Activated CD8-positive, alpha-beta memory T cell treated with anti-CD3 and anti-CD28 coated beads for 36 hours (primary cell): ENCODE results near the gene MAZ. TPM values are rescaled to one million over a fixed set of nuclear protein-coding genes. Genes with fewer than 3 reads are reported as not detected.

Experiments
- CTCF ChIA-PET: fragments of 350-600 bp; sonication (Branson Sonifier 250); formaldehyde crosslinking; loops from one replicate; lab custom pipeline; 2021; ENCODE audit warnings: antibody characterized with exemption; lab: Charles Lee
- POLR2A ChIA-PET: fragments of 350-600 bp; sonication (Branson Sonifier 250); formaldehyde crosslinking; loops from one replicate; lab custom pipeline; 2021; ENCODE audit warnings: antibody characterized with exemption; lab: Charles Lee
- total RNA-seq, 2 experiments: library from RNA; stranded (reverse); gene quantifications; one replicate each; pipeline ENCODE4 v1.2.3, GENCODE V29; 2021

Gene MAZ
- total RNA-seq, 2 experiments from 2014 or later: 397 to 431 TPM

- CTCF ChIA-PET: interaction anchor here (2.6 to 3.7 kb wide), 3 partner anchors 10 to 16 kb away, joined by 14 to 22 read pairs (median 14); partner anchors contain the start of genes KIF22 and PAGR1
- POLR2A ChIA-PET: interaction anchor here (0.7 to 3.9 kb wide), 5 partner anchors 8 to 246 kb away, joined by 3 to 41 read pairs (median 7); partner anchors contain the start of genes KIF22 and MVP
Observed at GRCh38 chr16:29805232-29806098, 864 bp upstream of the MAZ start.

DNA sequence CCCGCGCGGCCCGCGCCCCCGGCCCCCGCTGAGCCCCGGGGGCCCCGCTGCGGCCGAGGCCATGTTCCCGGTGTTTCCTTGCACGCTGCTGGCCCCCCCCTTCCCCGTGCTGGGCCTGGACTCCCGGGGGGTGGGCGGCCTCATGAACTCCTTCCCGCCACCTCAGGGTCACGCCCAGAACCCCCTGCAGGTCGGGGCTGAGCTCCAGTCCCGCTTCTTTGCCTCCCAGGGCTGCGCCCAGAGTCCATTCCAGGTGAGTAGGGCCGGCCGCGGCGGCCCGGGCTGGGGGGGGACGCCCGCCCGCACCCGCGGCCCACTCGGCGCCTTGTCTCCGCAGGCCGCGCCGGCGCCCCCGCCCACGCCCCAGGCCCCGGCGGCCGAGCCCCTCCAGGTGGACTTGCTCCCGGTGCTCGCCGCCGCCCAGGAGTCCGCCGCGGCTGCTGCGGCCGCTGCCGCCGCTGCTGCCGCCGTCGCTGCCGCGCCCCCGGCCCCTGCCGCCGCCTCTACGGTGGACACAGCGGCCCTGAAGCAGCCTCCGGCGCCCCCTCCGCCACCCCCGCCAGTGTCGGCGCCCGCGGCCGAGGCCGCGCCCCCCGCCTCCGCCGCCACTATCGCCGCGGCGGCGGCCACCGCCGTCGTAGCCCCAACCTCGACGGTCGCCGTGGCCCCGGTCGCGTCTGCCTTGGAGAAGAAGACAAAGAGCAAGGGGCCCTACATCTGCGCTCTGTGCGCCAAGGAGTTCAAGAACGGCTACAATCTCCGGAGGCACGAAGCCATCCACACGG is 504 bp downstream of the MAZ start:
- POLR2A ChIA-PET: interaction anchor here (0.6 to 3.9 kb wide), 6 partner anchors 9 to 259 kb away, joined by 3 to 41 read pairs (median 8); partner anchors contain the start of genes ALDOA, MVP and PAGR1

GRCh38 chr16:29807426-29808218 is 1.3 kb downstream of the MAZ start:
- ChIA-PET CTCF (interaction anchor here (0.9 to 3.0 kb wide), 11 partner anchors 8 to 107 kb away, joined by 3 to 17 read pairs (median 5); partner anchors contain the start of genes KIF22, MVP and PAGR1), POLR2A (interaction anchor here (0.7 to 3.9 kb wide), 9 partner anchors 8 to 258 kb away, joined by 3 to 41 read pairs (median 4); partner anchors contain the start of genes ALDOA, HIRIP3, INO80E and MVP)

More for the DNA sequence above, 504 bp downstream of the MAZ start:
- CTCF ChIA-PET: interaction anchor here (0.5 to 3.0 kb wide), 8 partner anchors 9 to 130 kb away, joined by 3 to 17 read pairs (median 6); partner anchors contain the start of genes KIF22, MVP and PAGR1

- CTCF ChIA-PET: interaction anchor here (0.9 to 3.0 kb wide), 10 partner anchors 8 to 108 kb away, joined by 3 to 17 read pairs (median 6); partner anchors contain the start of genes KIF22, MVP and PAGR1
Observed at GRCh38 chr16:29808219-29808900, 2.0 kb downstream of the MAZ start.

DNA sequence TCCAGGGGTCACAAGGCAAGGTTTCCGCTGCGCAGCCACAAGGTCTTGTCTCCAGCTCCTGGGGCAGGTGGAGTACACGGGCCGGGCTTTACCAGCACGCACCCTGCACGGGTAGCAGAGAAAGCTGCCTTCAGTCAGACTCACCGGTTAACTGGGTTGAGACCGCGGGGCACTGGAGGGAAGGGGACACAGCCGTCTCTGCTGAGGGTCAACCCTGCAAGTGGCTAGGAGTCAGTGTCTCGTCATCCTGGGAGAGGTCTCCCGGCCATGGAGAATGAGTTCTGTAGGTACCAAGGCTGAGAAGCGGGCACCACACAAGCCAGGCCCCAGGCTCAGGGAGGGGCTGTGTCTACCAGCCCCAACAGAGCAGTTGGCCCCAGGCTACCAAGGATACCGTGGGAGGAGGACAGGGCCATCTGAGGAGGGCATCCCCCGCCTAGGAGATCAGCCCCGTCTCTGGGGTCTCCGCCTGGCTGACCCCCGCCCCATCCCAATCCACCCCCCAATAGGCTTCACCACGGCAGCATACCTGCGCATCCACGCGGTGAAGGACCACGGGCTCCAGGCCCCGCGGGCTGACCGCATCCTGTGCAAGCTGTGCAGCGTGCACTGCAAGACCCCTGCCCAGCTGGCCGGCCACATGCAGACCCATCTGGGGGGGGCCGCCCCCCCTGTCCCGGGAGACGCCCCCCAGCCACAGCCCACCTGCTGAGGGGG is 2.9 kb downstream of the MAZ start:
- ChIA-PET POLR2A (interaction anchor here (0.6 to 3.9 kb wide), 8 partner anchors 7 to 187 kb away, joined by 3 to 41 read pairs (median 4); partner anchors contain the start of genes HIRIP3, INO80E, MVP and PAGR1), CTCF (interaction anchor here (0.9 to 3.0 kb wide), 6 partner anchors 8 to 109 kb away, joined by 3 to 17 read pairs (median 8); partner anchors contain the start of genes KIF22 and MVP)

More at GRCh38 chr16:29808219-29808900, 2.0 kb downstream of the MAZ start:
- POLR2A ChIA-PET: interaction anchor here (0.6 to 3.9 kb wide), 12 partner anchors 8 to 187 kb away, joined by 3 to 41 read pairs (median 4); partner anchors contain the start of genes HIRIP3, INO80E, MVP and PAGR1

GRCh38 chr16:29809850-29810698 is 3.7 kb downstream of the MAZ start:
- ChIA-PET POLR2A (no interaction called here), CTCF (interaction anchor here (2.0 to 2.7 kb wide), 2 partner anchors 10 to 109 kb away, joined by 5 to 10 read pairs; partner anchors contain the start of gene MVP)

GRCh38 chr16:29810699-29811169 is 4.4 kb downstream of the MAZ start:
- CTCF ChIA-PET: interaction anchor here (2.0 to 2.7 kb wide), 2 partner anchors 9 to 110 kb away, joined by 5 to 10 read pairs; partner anchors contain the start of gene MVP
- POLR2A ChIA-PET: interaction anchor here (0.7 to 1.2 kb wide), 2 partner anchors 11 to 20 kb away, joined by 3 read pairs; partner anchors contain the start of gene KIF22

GRCh38 chr16:29811170-29811895 is 5.0 kb downstream of the MAZ start:
- CTCF ChIA-PET: interaction anchor here (2.0 to 2.7 kb wide), 2 partner anchors 8 to 111 kb away, joined by 5 to 10 read pairs; partner anchors contain the start of gene MVP

DNA sequence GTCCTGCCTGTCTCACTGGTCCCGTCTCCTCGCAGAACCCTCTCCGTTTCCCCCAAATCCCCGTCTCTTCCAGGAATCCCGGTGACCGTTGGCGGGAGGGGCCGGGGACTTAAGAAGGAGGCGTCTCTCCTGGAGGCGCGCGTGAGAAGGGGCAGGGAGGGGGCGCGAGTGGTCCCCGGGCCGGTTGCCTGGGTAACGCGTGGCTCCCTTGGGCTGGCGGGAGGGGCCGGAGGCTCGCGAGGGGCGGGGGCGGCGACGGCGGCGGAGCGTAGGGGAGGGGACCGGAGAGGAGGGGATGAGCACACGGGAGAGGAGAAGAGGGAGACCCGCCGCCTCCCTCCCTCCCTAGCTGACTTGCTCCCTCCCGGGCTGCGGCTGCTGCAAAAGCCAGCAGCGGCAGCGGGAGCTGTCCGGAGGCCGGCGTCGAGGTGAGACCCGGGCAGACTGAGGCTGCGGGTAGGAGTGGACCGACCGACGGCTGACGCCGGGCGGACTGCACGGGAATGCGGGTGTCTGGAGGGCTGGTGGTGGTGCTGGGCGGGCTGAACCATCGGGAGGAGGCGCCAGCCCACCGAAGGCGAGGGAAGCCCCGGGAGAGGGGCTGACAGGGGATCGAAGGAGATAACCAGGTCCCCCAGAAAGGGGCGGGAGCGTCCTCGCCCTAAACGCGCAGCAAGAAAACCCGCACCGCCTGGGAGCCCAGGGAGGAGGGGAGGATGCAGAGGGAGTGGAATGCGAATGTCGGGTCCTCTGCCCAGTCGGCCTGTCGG is 5.8 kb downstream of the MAZ start, which contains the start of gene PRRT2:
Gene PRRT2 (plus strand): TSS at position 298 of the 770 bp plus-strand sequence. CDS start 862 bp downstream, outside the sequence.
- ChIA-PET CTCF (interaction anchor here (1.0 to 2.7 kb wide), 4 partner anchors 8 to 111 kb away, joined by 4 to 10 read pairs (median 6); partner anchors contain the start of gene MVP), POLR2A (interaction anchor here (0.5 to 1.2 kb wide), 2 partner anchors 21 to 1381 kb away, joined by 3 read pairs; partner anchors contain the start of gene KIF22)

More at GRCh38 chr16:29811170-29811895, 5.0 kb downstream of the MAZ start:
- POLR2A ChIA-PET: interaction anchor here (0.7 to 1.2 kb wide), 2 partner anchors 11 to 21 kb away, joined by 3 read pairs; partner anchors contain the start of gene KIF22

DNA sequence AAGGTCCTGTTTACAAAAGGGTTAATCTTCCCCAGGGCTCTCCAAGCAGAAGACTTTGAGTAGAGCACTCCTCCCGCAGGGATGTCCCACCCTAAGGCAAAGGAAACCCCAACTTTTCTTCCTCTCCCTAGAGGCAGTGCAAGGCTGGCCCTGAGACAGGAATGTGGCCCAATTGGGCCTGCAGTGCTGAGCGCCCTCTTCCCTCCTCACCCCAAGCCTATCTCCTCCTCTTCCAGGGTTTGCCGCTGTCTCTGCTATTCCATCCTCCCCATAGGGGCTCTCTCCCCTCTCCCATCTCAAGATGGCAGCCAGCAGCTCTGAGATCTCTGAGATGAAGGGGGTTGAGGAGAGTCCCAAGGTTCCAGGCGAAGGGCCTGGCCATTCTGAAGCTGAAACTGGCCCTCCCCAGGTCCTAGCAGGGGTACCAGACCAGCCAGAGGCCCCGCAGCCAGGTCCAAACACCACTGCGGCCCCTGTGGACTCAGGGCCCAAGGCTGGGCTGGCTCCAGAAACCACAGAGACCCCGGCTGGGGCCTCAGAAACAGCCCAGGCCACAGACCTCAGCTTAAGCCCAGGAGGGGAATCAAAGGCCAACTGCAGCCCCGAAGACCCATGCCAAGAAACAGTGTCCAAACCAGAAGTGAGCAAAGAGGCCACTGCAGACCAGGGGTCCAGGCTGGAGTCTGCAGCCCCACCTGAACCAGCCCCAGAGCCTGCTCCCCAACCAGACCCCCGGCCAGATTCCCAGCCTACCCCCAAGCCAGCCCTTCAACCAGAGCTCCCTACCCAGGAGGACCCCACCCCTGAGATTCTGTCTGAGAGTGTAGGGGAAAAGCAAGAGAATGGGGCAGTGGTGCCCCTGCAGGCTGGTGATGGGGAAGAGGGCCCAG is 6.7 kb downstream of the MAZ start:
- ChIA-PET POLR2A (interaction anchor here (0.5 to 0.9 kb wide), 3 partner anchors 8 to 1380 kb away, joined by 3 to 4 read pairs (median 3); no protein-coding TSS in a partner anchor), CTCF (interaction anchor here (1.0 to 1.4 kb wide), 2 partner anchors 15 to 36 kb away, joined by 4 to 6 read pairs; no protein-coding TSS in a partner anchor)

GRCh38 chr16:29813644-29814562 is 7.6 kb downstream of the MAZ start:
- ChIA-PET CTCF (no interaction called here), POLR2A (interaction anchor here (0.6 to 0.9 kb wide), 3 partner anchors 7 to 10 kb away, joined by 3 to 4 read pairs (median 3); no protein-coding TSS in a partner anchor)
